Neural cell (in vitro differentiated cells): Measurements from ENCODE around the gene STK31. TPM values are rescaled to one million over a fixed set of nuclear protein-coding genes. Genes with fewer than 3 reads are reported as not detected.
"Not testable (repeated sequence)": the region's sequence is repeated elsewhere in the genome, so short reads cannot be mapped to it uniquely, and the experiment has no call there.

Source experiments
- H2AFZ ChIP-seq: fragments of 200-600, 300-800 bp; sonication (generic), shearing (Covaris generic); 2 replicates; pipeline ENCODE4 v1.6.0; 2014; ENCODE audit warnings: low read depth, mild to moderate bottlenecking, antibody characterized with exemption, low read length, moderate library complexity
- H3F3A ChIP-seq: fragments of 200-600 bp; shearing (Covaris generic); 2 replicates; pipeline ENCODE4 v1.6.1; 2016; ENCODE audit warnings: mild to moderate bottlenecking, moderate library complexity, mixed read lengths, antibody characterized with exemption, low read length; ENCODE audit not compliant: insufficient read depth, poor library complexity, severe bottlenecking
- H3K27ac ChIP-seq: fragments of 200-600, 300-800 bp; sonication (generic), shearing (Covaris generic); 2 replicates; pipeline ENCODE4 v1.5.1; 2014; ENCODE audit warnings: mild to moderate bottlenecking, low read length, moderate library complexity
- H3K27me3 ChIP-seq: fragments of 300-800, 200-600 bp; sonication (generic), shearing (Covaris generic); 2 replicates; pipeline ENCODE4 v1.6.0; 2014; ENCODE audit warnings: mild to moderate bottlenecking, low read depth, low read length, moderate library complexity; ENCODE audit not compliant: insufficient read depth
- H3K36me3 ChIP-seq: fragments of 300-800, 200-600 bp; sonication (generic), shearing (Covaris generic); 2 replicates; pipeline ENCODE4 v1.5.1; 2014; ENCODE audit warnings: mild to moderate bottlenecking, antibody characterized with exemption, low read length, moderate library complexity; ENCODE audit not compliant: insufficient read depth
- H3K4me2 ChIP-seq: fragments of 300-800, 200-600 bp; sonication (generic), shearing (Covaris generic); 2 replicates; pipeline ENCODE4 v1.6.0; 2014; ENCODE audit warnings: mild to moderate bottlenecking, low read length
- H3K4me3 ChIP-seq: fragments of 300-800, 200-600 bp; sonication (generic), shearing (Covaris generic); 2 replicates; pipeline ENCODE4 v1.5.1; 2014; ENCODE audit warnings: mild to moderate bottlenecking, low read length, moderate library complexity
- H3K79me2 ChIP-seq: fragments of 200-600 bp; shearing (Covaris generic); replicated peaks from 2 replicates; pipeline ENCODE4 v1.6.0; 2014; ENCODE audit warnings: mild to moderate bottlenecking, low read length, moderate library complexity; ENCODE audit not compliant: insufficient read depth
- H3K9ac ChIP-seq: fragments of 300-800, 200-600 bp; sonication (generic), shearing (Covaris generic); 2 replicates; pipeline ENCODE4 v1.6.1; 2016; ENCODE audit warnings: mild to moderate bottlenecking, low read length, mixed read lengths
- H3K9me2 ChIP-seq: fragments of 200-600 bp; shearing (Covaris generic); 2 replicates; pipeline ENCODE4 v1.6.1; 2016; ENCODE audit warnings: mild to moderate bottlenecking, low read length, mixed read lengths; ENCODE audit not compliant: insufficient read depth
- H3K9me3 ChIP-seq: fragments of 200-600, 300-800 bp; sonication (generic), shearing (Covaris generic); 2 replicates; pipeline ENCODE4 v1.6.1; 2016; ENCODE audit warnings: mild to moderate bottlenecking, mixed run types, low read length, moderate library complexity, mixed read lengths
- H4K20me1 ChIP-seq: fragments of 200-600 bp; shearing (Covaris generic); 2 replicates; pipeline ENCODE4 v1.6.1; 2016; ENCODE audit warnings: mild to moderate bottlenecking, mixed run types; ENCODE audit not compliant: insufficient read depth
- EP300 ChIP-seq: fragments of 450-650 bp; conservative IDR thresholded peaks from 2 replicates; pipeline ENCODE4 v1.6.1; 2014; ENCODE audit warnings: antibody characterized with exemption, mild to moderate bottlenecking, moderate library complexity; ENCODE audit not compliant: poor library complexity, severe bottlenecking
- EZH2 ChIP-seq: fragments of 200-600, 300-800 bp; shearing (Covaris generic), sonication (generic); IDR thresholded peaks from 2 replicates; pipeline ENCODE4 v1.6.1; 2014; ENCODE audit warnings: antibody characterized with exemption, low read length, borderline replicate concordance, mild to moderate bottlenecking; ENCODE audit not compliant: insufficient read depth, poor library complexity, severe bottlenecking
- MXI1 ChIP-seq: fragments of 450-650 bp; conservative IDR thresholded peaks from 2 replicates; pipeline ENCODE4 v1.6.1; 2014; ENCODE audit warnings: antibody characterized with exemption, mild to moderate bottlenecking; ENCODE audit not compliant: poor library complexity, severe bottlenecking
- POLR2AphosphoS5 ChIP-seq: IDR thresholded peaks from 2 replicates; pipeline ENCODE4 v1.6.1; 2012
- RAD21 ChIP-seq: fragments of 450-650 bp; conservative IDR thresholded peaks from 2 replicates; pipeline ENCODE4 v1.6.1; 2014; ENCODE audit warnings: antibody characterized with exemption, mild to moderate bottlenecking, moderate library complexity
- SMC3 ChIP-seq: fragments of 450-650 bp; conservative IDR thresholded peaks from 2 replicates; pipeline ENCODE4 v1.6.1; 2014; ENCODE audit warnings: antibody characterized with exemption, mild to moderate bottlenecking, moderate library complexity; ENCODE audit not compliant: poor library complexity
- TAF1 ChIP-seq: IDR thresholded peaks from 2 replicates; pipeline ENCODE4 v1.6.1; 2012; ENCODE audit warnings: low read depth
- polyA plus RNA-seq: library from polyadenylated mRNA; depleted of rRNA; stranded (reverse); fragments of >200 nt; gene quantifications from 2 replicates; pipeline ENCODE4 v1.2.3, GENCODE V29; 2014
- TF ChIP-seq, protein P1 (sequence below): IDR thresholded peaks from 2 replicates; pipeline ENCODE4 v1.6.1; 2012; ENCODE audit warnings: borderline replicate concordance
- TF ChIP-seq, protein P2 (sequence below): fragments of 450-650 bp; IDR thresholded peaks from 2 replicates; pipeline ENCODE4 v1.5.1; 2014; ENCODE audit warnings: antibody characterized with exemption, mild to moderate bottlenecking, moderate library complexity; ENCODE audit not compliant: poor library complexity, severe bottlenecking

The STK31 gene
- polyA plus RNA-seq, 1 donor from 2014 or later, result 0.76 TPM

DNA sequence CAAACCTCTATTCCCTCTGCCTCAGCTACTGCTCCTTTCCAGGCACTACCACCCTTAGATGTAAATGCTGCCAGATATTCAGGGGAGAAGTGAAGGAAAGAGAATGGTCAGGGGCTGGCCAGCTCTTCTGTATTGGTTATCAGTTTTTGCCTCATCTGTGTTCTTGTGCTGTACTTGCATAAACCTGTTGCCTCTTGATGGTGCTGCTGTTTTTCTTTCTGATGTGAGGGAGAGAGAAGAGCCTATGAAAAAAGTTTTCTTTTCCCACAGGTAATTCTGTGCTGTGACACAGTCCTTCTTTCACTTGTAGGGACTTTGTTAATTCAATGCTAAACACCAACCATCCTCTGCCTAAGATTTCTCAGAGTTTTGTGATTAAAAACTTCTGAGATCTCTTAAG is 57.5 kb downstream of the STK31 start:
- H3K9me2 ChIP-seq, result no peaks in the 10 kb centered on the region
- no peaks in the 10 kb centered on the region for H3K79me2 ChIP-seq
- no peaks in the 10 kb centered on the region for H3K27me3 ChIP-seq
- TF ChIP-seq RAD21 (no peak), MXI1 (no peak), EP300 (no peak), EZH2 (no peak), TAF1 (no peak), POLR2AphosphoS5 (no peak), SMC3 (no peak)
- TF ChIP-seq, protein P1, sequence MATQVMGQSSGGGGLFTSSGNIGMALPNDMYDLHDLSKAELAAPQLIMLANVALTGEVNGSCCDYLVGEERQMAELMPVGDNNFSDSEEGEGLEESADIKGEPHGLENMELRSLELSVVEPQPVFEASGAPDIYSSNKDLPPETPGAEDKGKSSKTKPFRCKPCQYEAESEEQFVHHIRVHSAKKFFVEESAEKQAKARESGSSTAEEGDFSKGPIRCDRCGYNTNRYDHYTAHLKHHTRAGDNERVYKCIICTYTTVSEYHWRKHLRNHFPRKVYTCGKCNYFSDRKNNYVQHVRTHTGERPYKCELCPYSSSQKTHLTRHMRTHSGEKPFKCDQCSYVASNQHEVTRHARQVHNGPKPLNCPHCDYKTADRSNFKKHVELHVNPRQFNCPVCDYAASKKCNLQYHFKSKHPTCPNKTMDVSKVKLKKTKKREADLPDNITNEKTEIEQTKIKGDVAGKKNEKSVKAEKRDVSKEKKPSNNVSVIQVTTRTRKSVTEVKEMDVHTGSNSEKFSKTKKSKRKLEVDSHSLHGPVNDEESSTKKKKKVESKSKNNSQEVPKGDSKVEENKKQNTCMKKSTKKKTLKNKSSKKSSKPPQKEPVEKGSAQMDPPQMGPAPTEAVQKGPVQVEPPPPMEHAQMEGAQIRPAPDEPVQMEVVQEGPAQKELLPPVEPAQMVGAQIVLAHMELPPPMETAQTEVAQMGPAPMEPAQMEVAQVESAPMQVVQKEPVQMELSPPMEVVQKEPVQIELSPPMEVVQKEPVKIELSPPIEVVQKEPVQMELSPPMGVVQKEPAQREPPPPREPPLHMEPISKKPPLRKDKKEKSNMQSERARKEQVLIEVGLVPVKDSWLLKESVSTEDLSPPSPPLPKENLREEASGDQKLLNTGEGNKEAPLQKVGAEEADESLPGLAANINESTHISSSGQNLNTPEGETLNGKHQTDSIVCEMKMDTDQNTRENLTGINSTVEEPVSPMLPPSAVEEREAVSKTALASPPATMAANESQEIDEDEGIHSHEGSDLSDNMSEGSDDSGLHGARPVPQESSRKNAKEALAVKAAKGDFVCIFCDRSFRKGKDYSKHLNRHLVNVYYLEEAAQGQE, result no peak
- TF ChIP-seq, protein P2, sequence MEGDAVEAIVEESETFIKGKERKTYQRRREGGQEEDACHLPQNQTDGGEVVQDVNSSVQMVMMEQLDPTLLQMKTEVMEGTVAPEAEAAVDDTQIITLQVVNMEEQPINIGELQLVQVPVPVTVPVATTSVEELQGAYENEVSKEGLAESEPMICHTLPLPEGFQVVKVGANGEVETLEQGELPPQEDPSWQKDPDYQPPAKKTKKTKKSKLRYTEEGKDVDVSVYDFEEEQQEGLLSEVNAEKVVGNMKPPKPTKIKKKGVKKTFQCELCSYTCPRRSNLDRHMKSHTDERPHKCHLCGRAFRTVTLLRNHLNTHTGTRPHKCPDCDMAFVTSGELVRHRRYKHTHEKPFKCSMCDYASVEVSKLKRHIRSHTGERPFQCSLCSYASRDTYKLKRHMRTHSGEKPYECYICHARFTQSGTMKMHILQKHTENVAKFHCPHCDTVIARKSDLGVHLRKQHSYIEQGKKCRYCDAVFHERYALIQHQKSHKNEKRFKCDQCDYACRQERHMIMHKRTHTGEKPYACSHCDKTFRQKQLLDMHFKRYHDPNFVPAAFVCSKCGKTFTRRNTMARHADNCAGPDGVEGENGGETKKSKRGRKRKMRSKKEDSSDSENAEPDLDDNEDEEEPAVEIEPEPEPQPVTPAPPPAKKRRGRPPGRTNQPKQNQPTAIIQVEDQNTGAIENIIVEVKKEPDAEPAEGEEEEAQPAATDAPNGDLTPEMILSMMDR, result no peak
- H3K27ac ChIP-seq, result no peak overlapping the region
- H3F3A ChIP-seq, result no peaks in the 10 kb centered on the region
- no peak overlapping the region for H3K9ac ChIP-seq
- no peak overlapping the region for H3K4me3 ChIP-seq
- no peaks in the 10 kb centered on the region for H3K36me3 ChIP-seq
- H4K20me1 ChIP-seq, result no peaks in the 10 kb centered on the region
- H3K4me2 ChIP-seq, result no peak overlapping the region
- no peaks in the 10 kb centered on the region for H3K9me3 ChIP-seq
- H2AFZ ChIP-seq, result no peak overlapping the region

DNA sequence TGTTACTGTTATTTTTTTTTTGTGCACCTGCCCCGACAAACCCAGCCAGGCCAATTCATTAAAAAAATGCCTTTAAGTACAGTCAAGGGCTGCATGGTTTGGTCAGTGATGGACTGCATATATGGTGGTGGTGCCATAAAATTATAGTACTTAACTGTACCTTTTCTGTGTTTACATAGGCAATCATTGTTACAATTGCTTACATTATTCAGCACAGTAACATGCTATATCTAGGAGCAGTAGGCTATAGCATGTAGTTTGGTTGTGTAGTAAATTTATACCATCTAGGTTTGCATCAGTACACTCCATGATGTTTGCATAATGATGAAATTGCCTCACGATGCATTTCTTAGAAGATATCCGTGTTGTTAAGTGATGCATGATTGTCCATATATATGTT is 58.0 kb downstream of the STK31 start:
- Histone ChIP-seq H3K4me2 (no peak overlapping the region), H3K9ac (no peak overlapping the region), H2AFZ (no peak overlapping the region), H3K79me2 (no peaks in the 10 kb centered on the region), H3K27me3 (no peaks in the 10 kb centered on the region), H3K9me3 (no peaks in the 10 kb centered on the region), H3K36me3 (no peaks in the 10 kb centered on the region), H3K9me2 (no peaks in the 10 kb centered on the region), H3K27ac (no peak overlapping the region), H4K20me1 (no peaks in the 10 kb centered on the region), H3F3A (no peaks in the 10 kb centered on the region), H3K4me3 (no peak overlapping the region)
- TF ChIP-seq EZH2, result no peak
- no peak for TF ChIP-seq MXI1
- TF ChIP-seq, protein P1, result no peak
- no peak for TF ChIP-seq EP300
- TF ChIP-seq, protein P2, result no peak
- no peak for TF ChIP-seq RAD21
- TF ChIP-seq SMC3, result no peak
- no peak for TF ChIP-seq TAF1
- TF ChIP-seq POLR2AphosphoS5, result no peak

DNA sequence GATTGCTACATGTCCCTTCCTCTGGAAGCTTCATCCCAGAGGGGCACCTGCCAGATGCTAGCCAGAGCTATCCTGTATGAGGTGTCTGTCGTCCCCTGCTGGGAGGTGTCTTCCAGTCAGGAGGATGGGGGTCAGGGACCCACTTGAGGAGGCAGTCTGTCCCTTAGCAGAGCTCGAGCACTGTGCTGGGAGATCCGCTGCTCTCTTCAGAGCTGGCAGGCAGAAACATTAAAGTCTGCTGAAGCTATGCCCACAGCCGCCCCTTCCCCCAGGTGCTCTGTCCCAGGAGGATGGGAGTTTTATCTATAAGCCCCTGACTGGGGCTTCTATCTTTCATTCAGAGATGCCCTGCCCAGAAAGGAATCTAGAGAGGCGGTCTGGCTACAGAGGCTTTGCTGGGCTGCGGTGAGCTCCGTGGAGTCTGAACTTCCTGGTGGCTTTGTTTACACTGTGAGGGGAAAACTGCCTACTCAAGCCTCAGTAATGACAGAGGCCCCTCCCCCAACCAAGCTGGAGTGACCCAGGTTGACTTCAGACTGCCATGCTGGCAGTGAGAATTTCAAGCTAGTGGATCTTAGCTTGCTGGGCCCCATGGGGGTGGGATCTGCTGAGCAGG is 69.3 kb downstream of the STK31 start:
- not testable (repeated sequence) for H3K9ac ChIP-seq, H2AFZ ChIP-seq, H3F3A ChIP-seq, H3K27ac ChIP-seq, H3K4me3 ChIP-seq, H3K9me3 ChIP-seq, H3K36me3 ChIP-seq, H4K20me1 ChIP-seq, H3K27me3 ChIP-seq, H3K79me2 ChIP-seq, H3K4me2 ChIP-seq, H3K9me2 ChIP-seq
